Thoracic aorta (tissue), 2 donors: Measurements from ENCODE around the gene CFAP92. TPM values are rescaled to one million over a fixed set of nuclear protein-coding genes. Genes with fewer than 3 reads are reported as not detected.

Experiments
- ATAC-seq: fragments of 150-250 bp; one replicate; pipeline ENCODE4 v1.8.0; 2017; ENCODE audit warnings: low read depth; ENCODE audit not compliant: insufficient number of reproducible peaks, low FRiP score
- DNase-seq: peaks from one replicate; pipeline ENCODE4 v3.0.0-alpha.2; 2020; ENCODE audit warnings: low spot score
- H3K27ac ChIP-seq, 2 donors: fragments of 200-600 bp; sonication (generic); 1 replicate in 1 of 2; 2 replicates in 1 of 2; pipeline ENCODE4 v1.5.1; 2016; ENCODE audit warnings: mild to moderate bottlenecking in 2 of 2, moderate library complexity in 2 of 2
- H3K27me3 ChIP-seq: fragments of 200-600 bp; sonication (generic); replicated peaks from 2 replicates; pipeline ENCODE4 v1.6.0; 2016; ENCODE audit warnings: mild to moderate bottlenecking; ENCODE audit not compliant: insufficient read depth
- H3K36me3 ChIP-seq: fragments of 200-600 bp; sonication (generic); one replicate; pipeline ENCODE4 v1.5.1; 2016
- H3K4me1 ChIP-seq, 2 donors: fragments of 200-600 bp; sonication (generic); 1 replicate in 1 of 2; 2 replicates in 1 of 2; pipeline versions ENCODE4 v1.5.1 to v1.6.0; 2016; ENCODE audit warnings: low read depth in 2 of 2, mild to moderate bottlenecking in 1 of 2; ENCODE audit not compliant: control insufficient read depth in 1 of 2
- H3K4me3 ChIP-seq: fragments of 200-600 bp; sonication (generic); 2 replicates; pipeline ENCODE4 v1.5.1; 2016; ENCODE audit warnings: mild to moderate bottlenecking
- H3K9me3 ChIP-seq: fragments of 200-600 bp; sonication (generic); 2 replicates; pipeline ENCODE4 v1.5.1; 2016
- total RNA-seq, 2 donors: library from RNA; depleted of rRNA; stranded (reverse); fragments of >200 nt; gene quantifications; one replicate each; pipeline versions ENCODE4 v1.1.0 to v1.2.3, GENCODE V29; 2016
- TF ChIP-seq, protein P1 (sequence below): fragments of 200-600 bp; sonication (generic); IDR thresholded peaks from one replicate; pipeline ENCODE4 v1.5.1; 2019; ENCODE audit warnings: antibody characterized with exemption

Gene CFAP92
- total RNA-seq, 2 donors from 2014 or later: 0.68 TPM; not detected in 1

DNA sequence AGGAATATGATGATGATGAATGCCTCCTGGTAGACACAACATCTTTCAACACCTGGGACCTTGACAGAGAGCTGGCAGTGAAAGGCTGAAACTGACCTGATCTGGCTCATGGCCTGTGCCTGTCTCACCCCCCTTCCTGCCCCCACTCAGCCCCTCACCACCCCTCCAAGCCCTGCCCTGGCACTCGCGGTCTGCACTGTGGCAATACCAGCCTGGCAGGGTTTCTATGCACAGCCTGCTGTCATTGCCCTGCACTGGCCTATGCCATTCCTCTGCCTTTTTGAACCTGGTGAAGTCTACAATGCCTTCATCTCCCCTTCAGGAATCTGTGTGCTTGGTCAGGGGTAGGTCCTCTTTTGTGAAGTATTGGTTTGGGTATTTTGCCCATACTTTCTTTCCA, 58.0 kb downstream of the CFAP92 start:
- no peaks in the 10 kb centered on the region for H3K4me1 ChIP-seq
- no peak overlapping the region for H3K27ac ChIP-seq
- DNase-seq: no peak
- H3K27me3 ChIP-seq: no peaks in the 10 kb centered on the region
- no peak for ATAC-seq
- H3K4me3 ChIP-seq: no peak overlapping the region
- H3K9me3 ChIP-seq: no peaks in the 10 kb centered on the region
- no peaks in the 10 kb centered on the region for H3K36me3 ChIP-seq
- TF ChIP-seq, protein P1, sequence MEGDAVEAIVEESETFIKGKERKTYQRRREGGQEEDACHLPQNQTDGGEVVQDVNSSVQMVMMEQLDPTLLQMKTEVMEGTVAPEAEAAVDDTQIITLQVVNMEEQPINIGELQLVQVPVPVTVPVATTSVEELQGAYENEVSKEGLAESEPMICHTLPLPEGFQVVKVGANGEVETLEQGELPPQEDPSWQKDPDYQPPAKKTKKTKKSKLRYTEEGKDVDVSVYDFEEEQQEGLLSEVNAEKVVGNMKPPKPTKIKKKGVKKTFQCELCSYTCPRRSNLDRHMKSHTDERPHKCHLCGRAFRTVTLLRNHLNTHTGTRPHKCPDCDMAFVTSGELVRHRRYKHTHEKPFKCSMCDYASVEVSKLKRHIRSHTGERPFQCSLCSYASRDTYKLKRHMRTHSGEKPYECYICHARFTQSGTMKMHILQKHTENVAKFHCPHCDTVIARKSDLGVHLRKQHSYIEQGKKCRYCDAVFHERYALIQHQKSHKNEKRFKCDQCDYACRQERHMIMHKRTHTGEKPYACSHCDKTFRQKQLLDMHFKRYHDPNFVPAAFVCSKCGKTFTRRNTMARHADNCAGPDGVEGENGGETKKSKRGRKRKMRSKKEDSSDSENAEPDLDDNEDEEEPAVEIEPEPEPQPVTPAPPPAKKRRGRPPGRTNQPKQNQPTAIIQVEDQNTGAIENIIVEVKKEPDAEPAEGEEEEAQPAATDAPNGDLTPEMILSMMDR: no peak

DNA sequence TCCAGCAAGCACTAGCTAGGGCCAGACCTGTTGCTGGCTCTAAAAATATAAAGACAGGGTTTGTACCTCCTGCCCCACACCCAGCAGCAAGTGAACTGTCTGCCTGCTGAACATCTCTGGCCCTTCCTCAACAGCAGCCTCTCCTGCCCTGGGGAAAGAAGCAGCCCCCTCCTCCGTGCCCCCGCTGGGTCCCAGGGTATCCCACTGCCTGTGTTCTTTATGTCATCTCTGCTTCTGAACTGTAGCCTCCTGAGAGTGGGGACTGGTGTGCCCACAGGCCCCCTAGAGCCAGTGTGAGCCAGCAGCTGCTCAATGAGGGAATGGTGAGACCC, 60.0 kb downstream of the CFAP92 start:
- Histone ChIP-seq H3K4me3 (no peak overlapping the region), H3K4me1 (no peaks in the 10 kb centered on the region), H3K9me3 (no peaks in the 10 kb centered on the region), H3K27ac (no peak overlapping the region), H3K27me3 (no peaks in the 10 kb centered on the region), H3K36me3 (no peaks in the 10 kb centered on the region)
- TF ChIP-seq, protein P1: no peak
- ATAC-seq (no peak), DNase-seq (no peak)

DNA sequence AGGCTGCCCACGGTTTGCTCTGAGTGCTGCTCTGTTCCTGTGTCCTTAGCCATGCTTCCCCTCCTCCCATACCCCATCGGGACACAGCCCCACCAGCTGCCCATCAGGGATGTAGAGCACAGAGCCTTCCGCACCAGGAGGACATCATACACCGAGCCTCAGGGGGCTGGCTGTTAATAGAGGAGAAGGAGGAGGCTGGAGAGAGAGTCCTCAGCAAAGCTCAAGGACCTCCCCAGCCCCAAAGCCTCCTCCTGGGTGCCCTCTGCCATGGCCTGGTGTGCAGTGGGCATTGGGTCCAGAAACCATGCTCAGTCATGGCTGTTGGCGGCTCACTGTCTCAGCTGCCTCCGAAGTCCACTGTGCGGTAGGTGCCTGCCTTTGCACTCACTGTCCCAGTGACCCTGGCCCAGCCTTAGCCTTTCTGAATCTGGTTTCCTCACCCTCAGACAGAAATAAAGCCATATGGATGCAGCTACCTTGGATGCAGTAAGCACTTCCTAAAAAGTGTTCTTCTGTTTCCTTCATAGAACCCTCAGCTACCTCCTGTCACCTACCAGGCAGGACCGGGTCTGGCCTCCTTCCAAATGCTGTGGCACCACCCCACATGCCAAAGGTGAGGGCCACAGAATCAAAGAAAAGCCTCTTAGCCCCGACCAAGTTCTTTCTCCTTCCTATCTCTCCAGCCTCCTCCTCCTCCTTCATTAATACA, 60.5 kb downstream of the CFAP92 start:
- H3K27me3 ChIP-seq: no peaks in the 10 kb centered on the region
- no peaks in the 10 kb centered on the region for H3K4me1 ChIP-seq
- no peak overlapping the region for H3K27ac ChIP-seq
- H3K4me3 ChIP-seq: no peak overlapping the region
- TF ChIP-seq, protein P1: no peak
- DNase-seq: no peak
- no peak for ATAC-seq
- no peaks in the 10 kb centered on the region for H3K9me3 ChIP-seq
- H3K36me3 ChIP-seq: no peaks in the 10 kb centered on the region

DNA sequence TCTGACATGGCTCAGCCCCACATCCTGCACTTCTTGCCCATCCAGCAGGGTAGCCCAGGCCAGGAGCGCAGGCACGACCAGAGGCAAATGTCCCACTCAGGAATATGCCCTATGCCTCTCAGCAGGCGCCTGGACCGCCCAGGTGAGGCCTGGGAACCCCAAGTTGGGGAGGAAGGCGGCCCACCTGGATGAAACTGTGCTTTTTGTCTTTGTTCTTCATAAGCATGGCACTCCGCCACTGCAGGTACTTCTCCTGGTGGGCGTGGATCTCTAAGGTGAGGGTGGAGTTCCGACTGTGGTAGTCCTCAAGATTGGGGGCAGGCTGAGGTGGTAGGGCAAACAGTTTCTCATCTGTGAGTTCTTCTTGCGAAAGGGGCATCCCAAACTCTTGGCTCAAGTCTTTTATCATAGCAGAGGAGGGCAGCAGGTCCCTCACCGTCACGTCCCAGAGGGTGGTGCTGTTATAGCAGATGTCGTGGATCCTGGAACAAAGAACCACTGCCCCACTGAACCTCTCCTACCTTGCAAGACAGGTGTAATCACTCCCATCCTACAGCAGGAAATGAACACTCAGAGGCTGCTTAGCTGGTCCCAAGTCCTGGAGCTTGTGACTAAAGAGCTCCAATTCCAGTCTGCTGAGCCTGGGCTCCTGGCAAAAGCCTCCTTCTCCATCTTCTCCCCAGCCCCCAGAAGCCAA, 61.2 kb downstream of the CFAP92 start:
- no peak for DNase-seq
- Histone ChIP-seq H3K4me3 (no peak overlapping the region), H3K4me1 (no peaks in the 10 kb centered on the region), H3K9me3 (no peaks in the 10 kb centered on the region), H3K27me3 (no peaks in the 10 kb centered on the region), H3K36me3 (no peaks in the 10 kb centered on the region), H3K27ac (no peak overlapping the region)
- TF ChIP-seq, protein P1: no peak
- ATAC-seq: no peak

DNA sequence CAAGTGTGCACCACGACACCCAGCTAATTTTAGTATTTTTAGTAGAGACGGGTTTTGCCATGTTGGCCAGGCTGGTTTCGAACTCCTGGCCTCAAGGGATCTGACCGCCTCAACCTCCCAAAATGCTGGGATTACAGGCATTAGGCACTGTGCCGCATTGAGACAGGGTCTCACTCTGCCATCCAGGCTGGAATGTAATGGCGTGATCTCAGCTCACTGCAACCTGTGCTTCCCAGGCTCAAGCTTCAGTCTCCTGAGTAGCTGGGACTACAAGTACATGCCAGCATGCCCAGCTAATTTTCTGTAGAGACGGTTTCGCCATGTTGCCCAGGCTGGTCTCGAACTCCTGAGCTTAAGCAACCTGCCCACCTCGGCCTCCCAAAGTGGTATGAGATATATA, 62.8 kb downstream of the CFAP92 start:
- no peaks in the 10 kb centered on the region for H3K27me3 ChIP-seq
- no peaks in the 10 kb centered on the region for H3K36me3 ChIP-seq
- H3K9me3 ChIP-seq: no peaks in the 10 kb centered on the region
- no peak overlapping the region for H3K27ac ChIP-seq
- DNase-seq (no peak), ATAC-seq (no peak)
- H3K4me1 ChIP-seq: no peaks in the 10 kb centered on the region
- no peak overlapping the region for H3K4me3 ChIP-seq
- TF ChIP-seq, protein P1: no peak
